ENCODE results near the gene NYAP2.

- TF ChIP-seq, protein P1, sequence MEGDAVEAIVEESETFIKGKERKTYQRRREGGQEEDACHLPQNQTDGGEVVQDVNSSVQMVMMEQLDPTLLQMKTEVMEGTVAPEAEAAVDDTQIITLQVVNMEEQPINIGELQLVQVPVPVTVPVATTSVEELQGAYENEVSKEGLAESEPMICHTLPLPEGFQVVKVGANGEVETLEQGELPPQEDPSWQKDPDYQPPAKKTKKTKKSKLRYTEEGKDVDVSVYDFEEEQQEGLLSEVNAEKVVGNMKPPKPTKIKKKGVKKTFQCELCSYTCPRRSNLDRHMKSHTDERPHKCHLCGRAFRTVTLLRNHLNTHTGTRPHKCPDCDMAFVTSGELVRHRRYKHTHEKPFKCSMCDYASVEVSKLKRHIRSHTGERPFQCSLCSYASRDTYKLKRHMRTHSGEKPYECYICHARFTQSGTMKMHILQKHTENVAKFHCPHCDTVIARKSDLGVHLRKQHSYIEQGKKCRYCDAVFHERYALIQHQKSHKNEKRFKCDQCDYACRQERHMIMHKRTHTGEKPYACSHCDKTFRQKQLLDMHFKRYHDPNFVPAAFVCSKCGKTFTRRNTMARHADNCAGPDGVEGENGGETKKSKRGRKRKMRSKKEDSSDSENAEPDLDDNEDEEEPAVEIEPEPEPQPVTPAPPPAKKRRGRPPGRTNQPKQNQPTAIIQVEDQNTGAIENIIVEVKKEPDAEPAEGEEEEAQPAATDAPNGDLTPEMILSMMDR (conservative IDR thresholded peaks at IDR 0.05): peak; percentile 91
- no peak for TF ChIP-seq ZFX (IDR thresholded peaks at IDR 0.05)
Measured at GRCh38 chr2:225660262-225661131, 261.0 kb downstream of the NYAP2 start.
